Sigmoid colon (tissue), 7 donors: Measurements from ENCODE around the gene ABCB6. TPM values are rescaled to one million over a fixed set of nuclear protein-coding genes. Genes with fewer than 3 reads are reported as not detected.

ENCODE experiments used
- DNase-seq: peaks from one replicate; pipeline ENCODE4 v3.0.0-alpha.2; 2019
- H3K27ac ChIP-seq, 4 donors: fragments of 200-600 bp; sonication (generic); one replicate each; pipeline ENCODE4 v1.5.1; 2016 to 2019; ENCODE audit warnings: mild to moderate bottlenecking in 1 of 4
- H3K27me3 ChIP-seq, 3 donors: fragments of 200-600 bp; sonication (generic); one replicate each; pipeline ENCODE4 v1.5.1; 2019; ENCODE audit warnings: mild to moderate bottlenecking in 1 of 3
- H3K36me3 ChIP-seq, 4 donors: fragments of 200-600 bp; sonication (generic); one replicate each; pipeline ENCODE4 v1.5.1; 2016 to 2019
- H3K4me1 ChIP-seq, 4 donors: fragments of 200-600 bp; sonication (generic); one replicate each; pipeline ENCODE4 v1.5.1; 2017 to 2019
- H3K4me3 ChIP-seq, 4 donors: fragments of 200-600 bp; sonication (generic); one replicate each; pipeline ENCODE4 v1.5.1; 2017 to 2019; ENCODE audit warnings: mild to moderate bottlenecking in 2 of 4, moderate library complexity in 1 of 4
- H3K9me3 ChIP-seq, 4 donors: fragments of 200-600 bp in 3 of 4; sonication (generic) in 3 of 4; one replicate each; pipeline versions ENCODE4 v1.5.1 to v1.6.1; 2013 to 2019
- CTCF ChIP-seq, 4 experiments: fragments of 450-650 bp in 3 of 4; fragments of 200-600 bp in 1 of 4; IDR thresholded peaks; one replicate each; pipeline ENCODE4 v1.5.1; 2016 to 2019; ENCODE audit warnings: antibody characterized with exemption in 4 of 4, mild to moderate bottlenecking in 3 of 4, moderate library complexity in 2 of 4
- EP300 ChIP-seq, 4 donors: sonication (generic); formaldehyde crosslinking; IDR thresholded peaks; one replicate each; pipeline ENCODE4 v1.6.1; 2017; ENCODE audit warnings: antibody characterized with exemption in 4 of 4
- POLR2A ChIP-seq, 2 donors: fragments of 450-650 bp; IDR thresholded peaks; one replicate each; pipeline ENCODE4 v1.6.1; 2016; ENCODE audit warnings: antibody characterized with exemption in 2 of 2, mild to moderate bottlenecking in 2 of 2, moderate library complexity in 2 of 2
- POLR2AphosphoS5 ChIP-seq, 4 donors: sonication (generic); formaldehyde crosslinking; IDR thresholded peaks; one replicate each; pipeline ENCODE4 v1.6.1; 2017; ENCODE audit warnings: antibody characterized with exemption in 4 of 4
- WGBS, 2 donors: extraction: QIAGEN DNeasy Blood & Tissue Kit; methylation state at CpG; one replicate each; pipeline ENCODE4 v1.1.7; 2013; 5-methylcytosine and 5-hydroxymethylcytosine counted together
- intact Hi-C: fragments of 100-400 bp; cut with DNase I; formaldehyde crosslinking; loops from one replicate; pipeline ENCODE4 v1.15.1; 2023
- polyA plus RNA-seq, 3 donors: library from polyadenylated mRNA; stranded (reverse); fragments of 200-250 nt; gene quantifications; one replicate each; pipeline ENCODE4 v1.2.3, GENCODE V29; 2013
- total RNA-seq, 4 donors: library from RNA; depleted of rRNA; stranded (reverse); fragments of >200 nt; gene quantifications; one replicate each; pipeline ENCODE4 v1.1.0, GENCODE V29; 2016
- donor health status: healthy with polysubstance abuse.
- donor health status: Bipolar disorder and iron deficiency.
- donor health status: healthy.

Gene ABCB6
- total and polyA plus RNA-seq, 7 donors, result 4.8 to 39.3 (median 16.1) TPM; not detected in 1

- H3K36me3 ChIP-seq, result peaks cover 56 to 62% (median 59%) of the 10 kb centered on the region in 4 donors
- WGBS, 2 donors, result 95% methylated on average over 19 of the region's 19 CpGs
- H3K4me3 ChIP-seq, result no peak overlapping the region
- DNase-seq, result no peak
- TF ChIP-seq EP300 (IDR thresholded peaks at IDR 0.05) (no peak), CTCF (IDR thresholded peaks at IDR 0.05) (no peak), POLR2AphosphoS5 (IDR thresholded peaks at IDR 0.05) (no peak), POLR2A (IDR thresholded peaks at IDR 0.05) (no peak)
- intact Hi-C loops, result loop anchor here (10.0 kb wide), 1 partner anchor 164 kb away; the partner anchor contains the start of gene DNPEP
- peak overlapping the region in 1 of 4 donors; percentile 8 for H3K27ac ChIP-seq
- peaks cover 0 to 37% (median 32%) of the 10 kb centered on the region in 4 donors for H3K4me1 ChIP-seq
- no peaks in the 10 kb centered on the region for H3K9me3 ChIP-seq
- H3K27me3 ChIP-seq, result no peaks in the 10 kb centered on the region
Observed at GRCh38 chr2:219220652-219221402, 2.1 kb upstream of the ABCB6 start.

- Histone ChIP-seq H3K27me3 (no peaks in the 10 kb centered on the region), H3K9me3 (no peaks in the 10 kb centered on the region), H3K27ac (peak overlapping the region; percentile 84 to 98 (median 96)), H3K36me3 (peaks cover 47 to 58% (median 55%) of the 10 kb centered on the region in 4 donors), H3K4me1 (peaks cover 0 to 37% (median 32%) of the 10 kb centered on the region in 4 donors), H3K4me3 (no peak overlapping the region)
- DNase-seq, result no peak
- intact Hi-C loops, result loop anchor here (1.0 to 10.0 kb wide), 6 partner anchors 9 to 165 kb away; partner anchors contain the start of genes ANKZF1, ATG9A, CNPPD1 and DNAJB2
- TF ChIP-seq EP300 (IDR thresholded peaks at IDR 0.05), result no peak
- TF ChIP-seq CTCF (IDR thresholded peaks at IDR 0.05), result no peak
- no peak for TF ChIP-seq POLR2A (IDR thresholded peaks at IDR 0.05)
- no peak for TF ChIP-seq POLR2AphosphoS5 (IDR thresholded peaks at IDR 0.05)
- 95% methylated on average over 18 of the region's 18 CpGs for WGBS, 2 donors
Observed at GRCh38 chr2:219219784-219220532, 1.2 kb upstream of the ABCB6 start.

- Histone ChIP-seq H3K4me1 (peaks cover 0 to 37% (median 32%) of the 10 kb centered on the region in 4 donors), H3K27me3 (no peaks in the 10 kb centered on the region), H3K4me3 (peak overlapping the region; percentile 41 to 62 (median 54)), H3K9me3 (no peaks in the 10 kb centered on the region), H3K27ac (peak overlapping the region; percentile 84 to 98 (median 96)), H3K36me3 (peaks cover 32 to 56% (median 52%) of the 10 kb centered on the region in 4 donors)
- WGBS, 2 donors, result 0 to 2% methylated on average over 37 of the region's 37 CpGs
- TF ChIP-seq CTCF (IDR thresholded peaks at IDR 0.05) (no peak), POLR2AphosphoS5 (IDR thresholded peaks at IDR 0.05) (peak in 2 of 4 donors; percentile 22 to 56), POLR2A (IDR thresholded peaks at IDR 0.05) (peak in 1 of 2 donors; percentile 34), EP300 (IDR thresholded peaks at IDR 0.05) (peak in 1 of 4 donors; percentile 12)
- DNase-seq, result peak; percentile 90
- intact Hi-C loops, result loop anchor here (2.0 to 5.0 kb wide), 4 partner anchors 34 to 59 kb away; partner anchors contain the start of genes CNPPD1, DNAJB2, NHEJ1 and TUBA4A
Observed at GRCh38 chr2:219218217-219218731, 484 bp downstream of the ABCB6 start.

- intact Hi-C loops, result loop anchor here (5.0 kb wide), 2 partner anchors 36 to 61 kb away; partner anchors contain the start of genes DNAJB2, TUBA4A and TUBA4B
- no peak for TF ChIP-seq EP300 (IDR thresholded peaks at IDR 0.05)
- TF ChIP-seq POLR2AphosphoS5 (IDR thresholded peaks at IDR 0.05), result no peak
- no peak for TF ChIP-seq POLR2A (IDR thresholded peaks at IDR 0.05)
- TF ChIP-seq CTCF (IDR thresholded peaks at IDR 0.05), result no peak
- Histone ChIP-seq H3K27me3 (no peaks in the 10 kb centered on the region), H3K4me3 (no peak overlapping the region), H3K9me3 (no peaks in the 10 kb centered on the region), H3K4me1 (peaks cover 0 to 37% (median 32%) of the 10 kb centered on the region in 4 donors), H3K36me3 (peaks cover 22 to 51% (median 49%) of the 10 kb centered on the region in 4 donors), H3K27ac (peak overlapping the region; percentile 84 to 98 (median 96))
- DNase-seq, result no peak
- 89 to 91% methylated on average over 6 of the region's 6 CpGs for WGBS, 2 donors
Observed at GRCh38 chr2:219216535-219216915, 2.2 kb downstream of the ABCB6 start.
